LoVo (cell line): ENCODE results near the gene UVSSA.
A peak's percentile ranks its signal among the peaks of the same experiment; 100 is the strongest.
"Not testable (repeated sequence)": the region's sequence is repeated elsewhere in the genome, so short reads cannot be mapped to it uniquely, and the experiment has no call there.

ENCODE experiments used
- DNase-seq: peaks from one replicate; pipeline ENCODE4 v3.0.0-alpha.2; 2016; ENCODE audit warnings: low spot score

The UVSSA gene

DNA sequence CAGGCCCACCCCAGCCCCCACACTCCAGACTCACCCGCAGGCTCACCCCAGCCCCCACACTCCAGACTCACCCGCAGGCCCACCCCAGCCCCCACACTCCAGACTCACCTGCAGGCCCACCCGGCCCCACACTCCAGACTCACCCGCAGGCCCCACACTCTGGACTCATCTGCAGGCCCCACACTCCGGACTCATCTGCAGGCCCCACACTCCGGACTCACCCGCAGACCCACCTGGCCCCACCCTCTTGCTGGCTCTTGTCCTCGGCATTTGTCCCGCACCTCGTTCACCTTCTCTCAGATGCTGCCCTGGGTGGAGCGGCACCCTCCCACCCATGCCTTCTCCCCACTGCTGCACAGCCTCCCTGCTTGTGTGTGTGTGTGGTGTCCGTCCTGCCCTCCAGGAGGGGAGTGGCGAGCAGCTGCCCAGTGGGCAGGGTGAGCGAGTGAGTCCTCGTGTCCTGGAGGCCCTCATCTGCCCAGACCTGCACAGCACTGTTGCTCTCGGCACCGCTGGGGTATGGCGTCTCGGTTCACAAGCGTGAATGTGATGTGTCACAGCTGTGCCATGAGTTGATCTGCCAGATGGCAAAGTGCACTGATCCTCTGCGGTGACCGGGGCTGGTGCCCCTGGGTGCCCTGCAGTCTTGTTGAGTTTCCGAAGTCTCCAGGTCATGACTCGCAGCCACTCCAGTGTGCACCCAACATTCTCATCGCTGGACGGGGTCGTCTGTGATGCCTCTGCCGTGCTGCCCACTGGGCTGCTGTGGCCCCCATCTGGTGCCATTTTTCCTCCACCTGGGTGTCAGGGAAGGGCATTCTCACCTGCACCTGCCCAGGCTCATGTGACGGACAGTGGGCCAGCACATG lies 29.6 kb upstream of the UVSSA start:
- no peak for DNase-seq

DNA sequence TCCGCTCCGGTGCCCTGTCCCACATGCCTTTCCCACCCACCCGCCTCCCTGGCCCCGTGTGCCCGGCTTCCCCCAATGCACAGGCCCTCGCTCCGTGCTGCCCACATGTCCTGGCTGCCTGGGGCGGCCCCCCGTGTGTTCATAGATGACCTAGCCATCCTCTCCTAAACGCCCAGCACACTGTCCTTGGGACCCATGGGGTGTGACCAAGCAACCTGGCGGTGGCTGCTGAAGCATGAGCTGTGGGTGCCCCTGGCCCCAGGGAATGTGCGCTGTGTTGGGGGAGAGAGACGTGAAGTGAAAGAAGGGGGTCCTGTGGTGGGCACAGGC lies 29.0 kb upstream of the UVSSA start:
- DNase-seq = no peak

DNA sequence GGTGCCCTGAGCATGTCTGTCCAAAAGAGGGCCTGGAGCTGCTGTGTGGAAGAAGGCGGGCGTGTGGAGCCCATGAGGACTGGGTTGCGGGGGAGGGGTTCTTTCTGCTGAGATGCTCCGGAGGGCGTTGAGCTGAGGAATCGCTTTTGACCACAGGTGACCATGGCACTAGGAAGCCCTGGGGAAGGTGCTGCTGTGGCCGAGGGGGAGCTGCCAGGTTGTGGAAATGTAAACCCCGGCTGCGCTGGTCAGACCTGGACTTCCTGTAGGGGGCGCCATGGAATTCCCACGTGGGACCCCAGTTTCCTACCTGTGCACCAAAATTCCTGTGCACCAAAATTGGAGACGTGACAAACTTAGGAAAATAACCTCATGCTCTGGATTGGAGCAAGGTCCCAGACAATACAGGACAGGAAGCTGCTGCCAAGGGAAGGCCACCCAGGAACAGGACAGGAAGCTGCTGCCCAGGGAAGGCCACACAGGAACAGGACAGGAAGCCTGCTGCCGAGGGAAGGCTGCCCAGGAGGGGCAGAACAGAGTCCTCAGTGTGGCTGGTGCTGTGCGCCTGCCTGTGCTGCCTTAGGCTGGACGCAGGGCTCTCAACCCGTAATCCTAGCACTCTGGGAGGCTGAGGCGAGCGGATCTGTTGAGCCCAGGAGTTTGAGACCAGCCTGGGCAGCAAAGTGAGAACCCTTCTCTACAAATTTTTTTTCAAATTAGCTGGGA lies 28.4 kb upstream of the UVSSA start:
- DNase-seq = no peak

DNA sequence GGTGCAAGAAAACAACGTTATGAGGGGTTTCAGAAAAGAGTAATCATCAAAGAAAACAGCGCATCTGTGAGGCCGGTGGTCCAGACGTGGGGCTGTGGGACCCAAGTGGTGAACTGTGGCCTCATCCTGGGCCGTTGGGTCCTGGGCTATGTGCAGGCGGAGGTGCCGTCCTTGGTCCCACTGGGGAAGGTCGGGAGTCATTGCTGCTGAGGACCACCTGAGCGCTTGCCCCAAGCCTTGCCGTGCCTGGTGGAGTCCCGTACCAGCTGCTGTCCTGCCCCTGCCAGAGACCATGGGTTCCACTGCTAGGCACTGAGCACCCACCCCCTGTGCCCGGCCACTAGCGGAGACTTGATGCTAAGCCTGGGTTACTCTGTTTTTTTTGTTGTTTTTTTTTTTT lies 25.5 kb upstream of the UVSSA start:
- no peak for DNase-seq

DNA sequence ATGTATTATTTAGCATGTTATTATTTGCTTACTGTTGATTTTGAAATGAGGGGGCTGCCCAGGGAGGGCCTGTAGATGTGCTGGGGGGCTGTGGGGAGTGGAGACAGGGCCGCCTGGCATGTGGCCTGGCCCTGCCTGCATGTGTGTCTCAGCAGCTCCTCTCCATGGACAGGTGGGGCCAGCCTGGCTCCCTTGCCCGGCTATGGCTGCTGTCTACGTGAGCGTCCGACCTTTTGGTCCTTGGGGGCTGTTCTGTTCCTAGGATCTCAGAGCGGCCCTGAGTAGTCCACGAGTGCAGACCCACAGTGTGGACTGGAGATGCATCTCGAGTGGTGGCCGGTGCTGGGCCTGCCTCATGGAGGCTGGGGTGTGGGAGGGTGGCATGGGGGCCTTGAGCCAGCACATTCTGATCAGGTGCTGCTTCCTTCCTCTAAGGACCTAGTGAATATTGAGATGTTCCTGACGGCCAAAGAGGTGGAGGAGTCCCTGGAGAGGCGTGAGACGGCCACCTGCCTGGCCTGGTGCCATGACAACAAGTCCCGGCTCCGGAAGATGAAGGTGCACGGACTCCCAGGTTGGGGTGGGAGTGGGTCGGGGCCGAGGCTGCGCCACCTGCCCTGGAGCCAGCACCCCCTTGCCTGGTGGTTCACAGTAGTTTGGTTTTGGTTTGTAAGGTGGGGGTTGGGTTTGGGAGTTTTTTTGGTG lies 24.9 kb upstream of the UVSSA start:
- DNase-seq = no peak

DNA sequence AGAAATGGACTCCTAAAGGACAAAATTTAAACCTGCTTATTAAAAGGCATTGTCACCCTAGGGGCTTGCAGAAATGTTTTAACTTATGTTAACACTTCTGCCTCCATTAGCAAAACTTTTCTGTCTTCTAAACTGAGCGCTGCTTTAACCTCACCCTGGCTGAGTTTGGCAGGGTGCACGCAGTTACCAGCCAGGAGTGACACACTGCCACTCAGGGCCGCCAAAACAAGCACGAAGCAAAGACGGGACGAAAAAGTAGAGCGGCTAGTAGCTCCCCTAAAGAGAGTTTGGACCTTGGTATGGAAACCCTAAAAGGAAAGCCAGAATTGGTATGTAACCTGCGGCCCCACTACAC lies 23.8 kb upstream of the UVSSA start:
- no peak for DNase-seq

DNA sequence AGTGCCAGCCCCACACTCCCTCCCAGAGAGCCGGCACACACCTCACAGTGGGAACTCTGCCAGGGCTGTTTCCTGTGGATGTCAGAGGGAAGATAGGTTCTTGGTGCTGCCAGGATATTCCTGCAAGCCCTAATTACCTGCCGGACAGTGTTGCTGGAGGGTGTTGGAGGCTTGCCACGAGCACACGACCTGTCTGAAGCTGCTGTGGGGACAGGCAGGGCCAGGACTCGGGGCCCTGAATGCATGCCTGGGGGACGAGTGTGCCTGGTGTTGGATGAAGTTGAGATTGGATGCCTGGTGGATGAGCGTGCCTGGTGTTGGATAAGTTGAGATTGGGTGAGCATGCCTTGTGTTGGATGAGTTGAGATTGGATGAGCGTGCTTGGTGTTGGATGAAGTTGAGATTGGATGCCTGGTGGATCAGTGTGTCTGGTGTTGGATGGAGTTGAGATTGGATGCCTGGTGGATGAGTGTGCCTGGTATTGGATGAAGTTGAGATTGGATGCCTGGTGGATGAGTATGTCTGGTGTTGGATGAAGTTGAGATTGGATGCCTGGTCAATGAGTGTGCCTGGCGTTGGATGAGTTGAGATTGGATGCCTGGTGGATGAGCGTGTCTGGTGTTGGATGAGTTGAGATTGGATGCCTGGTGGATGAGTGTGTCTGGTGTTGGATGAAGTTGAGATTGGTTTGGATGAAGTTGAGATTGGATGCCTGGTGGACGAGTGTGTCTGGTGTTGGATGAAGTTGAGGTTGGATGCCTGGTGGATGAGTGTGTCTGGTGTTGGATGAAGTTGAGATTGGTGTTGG lies 23.2 kb upstream of the UVSSA start:
- DNase-seq = peak; percentile 14

DNA sequence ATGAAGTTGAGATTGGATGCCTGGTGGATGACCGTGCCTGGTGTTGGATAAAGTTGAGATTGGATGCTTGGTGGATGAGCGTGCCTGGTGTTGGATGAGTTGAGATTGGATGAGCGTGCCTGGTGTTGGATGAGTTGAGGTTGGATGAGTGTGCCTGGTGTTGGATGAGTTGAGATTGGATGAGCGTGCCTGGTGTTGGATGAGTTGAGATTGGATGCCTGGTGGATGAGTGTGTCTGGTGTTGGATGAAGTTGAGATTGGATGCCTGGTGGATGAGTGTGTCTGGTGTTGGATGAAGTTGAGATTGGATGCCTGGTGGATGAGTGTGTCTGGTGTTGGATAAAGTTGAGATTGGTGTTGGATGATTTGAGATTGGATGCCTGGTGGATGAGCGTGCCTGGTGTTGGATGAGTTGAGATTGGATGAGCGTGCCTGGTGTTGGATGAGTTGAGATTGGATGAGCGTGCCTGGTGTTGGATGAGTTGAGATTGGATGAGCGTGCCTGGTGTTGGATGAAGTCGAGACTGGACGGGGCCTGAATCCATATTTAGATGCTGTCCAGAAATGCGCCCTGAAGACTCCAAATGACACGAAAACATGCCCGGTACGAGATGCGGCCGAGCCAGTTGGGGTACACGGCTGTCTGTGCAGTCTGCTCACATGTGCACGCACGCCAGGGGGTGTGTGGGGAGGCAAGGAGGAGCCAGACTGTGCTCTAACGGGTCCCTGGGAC lies 22.4 kb upstream of the UVSSA start:
- not testable (repeated sequence) for DNase-seq

DNA sequence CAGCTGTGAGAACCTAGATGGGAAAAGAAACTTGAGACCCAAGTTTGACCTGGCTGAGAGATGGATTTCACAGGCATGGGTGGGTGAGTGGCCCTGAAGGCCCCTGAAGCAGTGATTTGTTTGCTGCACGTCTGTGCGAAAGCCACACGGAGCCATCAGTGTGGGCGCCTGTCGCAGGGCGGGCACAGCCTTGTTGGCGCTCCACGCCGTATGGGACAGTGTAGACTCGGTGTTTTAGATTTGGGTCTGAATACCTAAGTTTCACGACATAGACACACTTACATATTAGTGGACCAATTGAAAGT lies 21.9 kb upstream of the UVSSA start:
- DNase-seq = no peak

DNA sequence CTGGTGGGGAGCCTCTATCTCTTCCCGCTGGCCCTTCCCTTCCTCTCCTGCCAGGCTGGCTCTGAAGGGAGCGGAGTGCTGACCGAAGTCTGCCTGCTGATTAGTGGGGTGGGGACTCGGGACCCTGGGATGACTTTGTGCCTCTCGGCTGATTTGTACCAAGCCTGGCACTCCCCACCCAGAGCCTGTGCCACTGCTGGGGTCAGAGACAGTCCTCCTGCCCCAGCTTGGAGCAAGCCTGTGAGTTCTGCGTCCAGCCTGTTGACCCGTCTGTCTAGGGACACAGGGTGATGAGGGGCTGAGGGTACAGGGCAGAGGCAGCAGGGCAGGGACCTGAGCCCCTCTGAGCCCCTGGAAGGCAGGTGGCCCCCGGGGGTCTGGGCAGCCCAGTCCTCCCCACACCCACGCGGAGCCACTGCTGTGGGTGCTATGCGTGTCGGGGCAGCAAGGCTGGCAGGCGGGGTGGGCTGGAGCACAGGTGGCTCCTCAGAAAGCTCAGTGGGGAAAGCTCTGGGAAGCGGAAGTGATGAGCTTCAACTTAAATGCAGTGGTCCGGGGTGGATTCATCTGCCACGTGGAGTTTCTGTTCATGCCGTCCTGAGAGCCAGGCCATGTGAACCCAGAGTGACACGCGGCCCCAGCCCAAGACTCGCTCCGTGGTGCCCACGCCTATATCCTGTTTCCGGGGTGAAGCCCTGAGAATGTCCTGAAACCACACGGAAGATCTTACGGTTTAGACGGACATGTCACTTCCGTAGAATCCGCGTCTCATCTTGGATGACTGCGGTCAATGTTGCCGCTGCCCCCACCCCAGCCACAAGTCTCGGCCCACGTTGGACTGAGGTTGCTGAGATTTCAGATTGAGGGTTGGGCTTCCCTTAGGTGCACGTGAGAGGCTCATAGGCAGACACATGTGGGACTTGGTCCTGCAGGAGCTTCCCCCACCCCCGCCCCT lies 21.1 kb upstream of the UVSSA start:
- no peak for DNase-seq

DNA sequence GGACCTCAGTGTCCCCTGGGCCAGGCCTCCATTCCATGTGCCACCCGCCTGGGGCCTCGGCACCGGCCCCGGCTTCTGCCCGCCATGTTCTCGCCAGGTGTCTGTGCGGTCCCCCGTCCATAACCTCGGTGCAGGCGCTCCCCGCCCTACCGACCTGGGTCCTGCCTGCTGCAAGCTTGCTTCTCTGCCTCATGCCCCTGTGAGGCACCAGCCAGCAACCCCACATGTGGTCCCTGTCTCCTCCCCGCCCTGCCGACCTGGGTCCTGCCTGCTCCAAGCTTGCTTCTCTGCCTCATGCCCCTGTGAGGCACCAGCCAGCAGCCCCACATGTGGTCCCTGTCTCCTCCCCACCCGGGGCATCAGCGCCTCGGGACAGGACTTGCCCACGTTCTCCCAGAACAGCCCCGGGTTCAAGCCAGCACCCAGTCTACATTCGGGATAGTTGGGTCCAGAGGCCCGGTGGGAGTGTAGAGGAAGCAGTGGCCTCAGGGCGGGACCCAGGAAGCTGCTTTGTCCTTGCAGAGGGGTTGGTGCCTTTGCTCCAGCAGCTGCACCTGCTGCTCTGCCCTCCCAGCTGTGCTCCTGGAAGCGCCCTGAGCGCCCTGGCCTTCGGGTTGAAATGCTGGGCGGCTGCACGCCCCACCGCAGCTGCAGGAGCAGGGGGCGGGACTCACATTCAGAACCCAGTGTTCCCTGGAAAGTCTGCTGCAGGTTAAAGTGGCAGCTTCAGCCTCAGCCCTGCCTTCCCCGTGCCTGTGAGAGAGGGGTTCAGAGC lies 20.1 kb upstream of the UVSSA start:
- no peak for DNase-seq

DNA sequence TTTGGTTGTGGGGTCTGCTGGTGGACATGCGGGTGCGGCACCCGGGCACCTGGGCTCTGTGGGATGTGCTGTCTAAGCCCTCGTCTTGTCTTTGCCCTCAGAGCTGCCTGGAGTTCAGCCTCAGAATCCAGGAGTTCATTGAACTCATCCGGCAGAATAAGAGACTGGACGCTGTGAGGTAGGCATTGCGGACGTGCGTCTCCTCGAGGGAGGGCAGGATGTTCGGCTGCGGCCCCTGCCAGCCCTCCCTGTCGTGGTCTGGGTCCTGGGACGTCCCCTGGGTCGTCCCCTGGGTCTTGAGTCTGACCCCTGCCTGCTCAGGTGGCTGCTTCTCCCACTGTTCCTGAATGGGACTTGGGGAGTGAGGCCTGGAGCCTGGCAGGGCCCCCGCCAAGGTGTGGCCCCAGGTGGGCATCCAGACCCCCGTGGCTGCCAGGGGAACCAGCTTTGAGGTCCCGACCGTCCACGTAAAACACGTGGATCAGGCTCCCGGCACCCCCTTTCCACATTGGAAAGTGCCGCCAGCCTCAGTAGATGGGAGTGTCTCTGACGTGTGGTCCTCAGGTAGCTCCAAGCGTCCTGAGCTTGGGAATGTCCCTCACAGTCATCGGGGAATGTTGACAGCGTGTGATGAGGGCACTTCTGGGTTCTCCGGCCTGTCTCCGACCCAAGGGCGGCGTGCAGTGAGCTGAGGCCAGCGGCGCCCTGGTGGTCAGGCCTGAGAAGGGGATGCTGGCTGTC lies 19.3 kb upstream of the UVSSA start:
- no peak for DNase-seq

DNA sequence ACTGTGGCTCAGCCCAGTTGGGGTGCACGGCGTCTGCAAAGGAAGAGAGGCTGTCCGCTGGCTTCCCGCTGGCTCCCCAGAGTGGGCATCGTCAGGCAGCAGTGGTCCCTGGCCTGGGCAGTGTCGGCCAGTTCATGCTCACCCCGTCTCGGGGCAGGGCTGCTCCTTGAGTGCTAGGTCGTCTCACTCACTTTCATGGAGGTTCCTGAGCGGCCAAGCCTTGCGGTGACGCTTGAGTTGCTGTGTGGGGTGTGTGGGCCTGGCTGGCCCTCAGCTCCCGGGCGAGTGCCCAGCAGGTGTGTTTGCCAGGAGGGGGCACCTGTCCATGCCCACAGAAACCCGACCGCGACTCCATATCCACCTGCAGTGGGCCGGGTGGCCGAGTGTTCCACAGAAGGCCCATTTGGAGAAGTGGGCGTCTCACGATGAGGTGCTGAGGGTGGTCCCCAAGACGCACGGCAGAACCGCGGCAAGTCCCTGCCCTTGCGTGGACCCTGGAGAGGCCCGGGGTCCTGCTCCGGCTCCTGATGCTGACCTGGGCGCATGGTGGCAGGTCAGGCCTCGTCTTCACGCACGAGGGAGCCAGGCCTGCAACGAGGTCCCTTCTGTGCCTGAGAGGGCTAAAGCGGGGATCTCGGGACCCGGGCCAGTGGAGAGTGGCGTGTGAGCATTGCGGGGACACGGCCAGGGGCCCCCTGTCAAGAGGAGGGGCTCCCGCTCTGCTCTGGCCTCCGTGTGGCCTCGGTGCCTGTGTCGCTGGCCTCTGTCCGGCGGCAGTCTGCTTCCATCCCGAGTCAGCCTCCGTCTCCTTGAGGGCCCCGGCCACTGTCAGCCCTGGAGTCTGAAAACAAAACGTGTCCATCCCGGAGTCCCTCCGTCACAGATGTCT lies 18.5 kb upstream of the UVSSA start:
- DNase-seq = no peak

DNA sequence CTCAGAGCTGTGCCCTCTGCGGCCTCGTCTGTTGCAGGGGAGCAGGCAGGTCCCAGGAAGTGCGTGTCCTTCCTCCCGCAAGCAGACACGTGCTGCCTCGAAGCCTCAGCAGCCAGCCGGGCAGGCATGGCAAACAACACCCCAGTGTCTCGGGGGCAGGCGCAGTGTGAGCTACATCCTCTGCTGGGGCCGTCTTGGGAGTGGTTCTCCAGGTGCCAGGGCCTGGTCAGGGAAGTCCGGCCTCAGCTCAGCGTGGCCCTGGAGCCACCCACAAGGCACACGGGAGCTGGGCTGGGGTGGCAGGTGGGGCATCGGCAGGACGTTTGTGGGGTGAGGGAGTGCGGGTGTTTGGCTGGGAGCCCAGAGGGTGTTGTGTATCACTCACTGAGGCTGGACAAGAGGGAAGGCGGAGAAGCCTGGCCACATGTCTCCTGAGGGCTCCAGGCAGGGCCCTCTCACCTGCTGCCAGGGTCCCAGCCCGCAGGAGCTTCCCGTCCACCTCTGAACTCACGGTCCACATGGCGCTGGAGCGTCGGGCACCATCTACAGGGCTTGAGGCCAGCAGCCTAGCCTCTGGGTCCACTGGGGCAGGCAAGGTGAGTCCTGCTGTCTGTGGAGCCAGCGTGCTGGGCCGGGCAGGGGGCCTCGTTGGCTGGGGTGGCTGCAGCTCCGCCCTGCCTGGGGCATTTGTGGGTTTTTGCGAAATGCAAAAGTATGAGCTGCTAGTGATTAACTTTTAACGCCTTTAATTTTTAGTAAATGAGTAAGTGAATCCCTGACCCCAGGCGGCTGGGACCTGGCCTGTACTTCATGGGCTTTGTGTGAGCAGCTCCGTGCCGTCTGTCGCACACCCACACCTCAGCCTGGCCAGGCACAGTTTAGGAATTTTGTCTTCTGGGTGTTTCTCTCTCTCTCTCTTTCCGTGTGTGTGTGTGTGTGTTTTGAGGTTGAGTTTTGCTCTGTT lies 17.3 kb upstream of the UVSSA start:
- no peak for DNase-seq

DNA sequence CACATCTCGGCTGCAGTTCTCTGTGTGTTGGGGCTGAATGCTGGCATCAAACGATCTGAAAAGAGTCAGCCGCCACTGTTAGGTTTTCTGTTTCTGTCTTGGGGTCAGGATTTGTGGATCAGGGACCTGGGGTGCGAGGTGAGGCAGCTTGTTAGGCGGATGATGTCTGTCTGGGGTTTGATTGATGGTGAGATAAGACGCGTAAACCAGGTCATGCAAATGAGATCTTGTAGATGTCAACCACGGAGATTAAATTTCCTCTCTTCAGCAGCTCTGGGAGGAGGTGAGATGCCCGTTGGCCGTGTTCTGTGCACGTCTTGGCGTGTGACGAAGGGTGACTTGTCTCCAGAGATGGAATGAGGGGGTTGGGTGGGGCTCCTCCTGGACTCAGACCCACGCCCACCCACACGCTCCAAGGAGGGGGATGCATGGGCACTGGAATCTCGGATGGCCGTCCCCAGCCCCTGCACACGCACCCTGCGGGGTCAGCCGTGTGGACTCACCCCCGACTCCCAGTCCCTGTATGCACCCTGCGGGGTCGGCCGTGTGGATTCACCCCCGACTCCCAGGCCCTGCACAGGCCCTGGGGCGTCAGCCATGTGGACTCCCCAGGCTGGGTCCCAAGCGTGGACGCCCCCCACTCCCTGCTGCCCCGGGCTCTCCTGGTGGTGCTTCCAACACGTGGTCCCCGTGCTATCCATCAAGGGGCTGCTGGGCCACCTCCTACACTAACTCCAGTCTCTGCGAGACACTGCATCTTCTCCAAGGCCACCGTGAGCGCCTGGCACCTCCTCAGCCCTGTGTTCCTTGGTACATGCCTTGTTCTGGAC lies 16.0 kb upstream of the UVSSA start:
- no peak for DNase-seq
